IMR-90 (cell line): ENCODE results near the gene NELL1. TPM values are rescaled to one million over a fixed set of nuclear protein-coding genes. Genes with fewer than 3 reads are reported as not detected.

Experiments used
- ATAC-seq: fragments of 200-7000 bp; cut with Tn5 transposase; 2 replicates; pipeline ENCODE4 v1.9.1; 2020; ENCODE audit warnings: low read depth, mild to moderate bottlenecking, moderate library complexity
- BruUV-seq: library from RNA; stranded (reverse); fragments of 400-500 nt; replicated peaks from 2 replicates; lab custom pipeline; 2021; lab: Mats Ljungman, UMichigan
- CTCF ChIA-PET: fragments of 300-600 bp; formaldehyde crosslinking; extraction: SDS; loops from one replicate; lab custom pipeline; 2021; ENCODE audit warnings: antibody characterized with exemption; lab: Yijun Ruan, JAX
- POLR2A ChIA-PET: fragments of 300-600 bp; sonication (Branson Sonifier 250); formaldehyde crosslinking; loops from one replicate; lab custom pipeline; 2022; ENCODE audit warnings: antibody characterized with exemption; ENCODE audit not compliant: unreplicated experiment; lab: Charles Lee
- DNase-seq: peaks from one replicate; pipeline ENCODE4 v3.0.0; 2013
- H2AFZ ChIP-seq: replicated peaks from 2 replicates; pipeline ENCODE3; 2013; ENCODE audit warnings: low read length, mild to moderate bottlenecking; ENCODE audit not compliant: poor library complexity
- H2AK5ac ChIP-seq: 2 replicates; pipeline ENCODE4 v1.6.1; 2013; ENCODE audit warnings: low read depth, low read length, inconsistent platforms
- H2AK9ac ChIP-seq: replicated peaks from 2 replicates; pipeline ENCODE3; 2013; ENCODE audit warnings: mild to moderate bottlenecking, low read depth, low read length, moderate library complexity; ENCODE audit not compliant: poor library complexity
- H2BK120ac ChIP-seq: 2 replicates; pipeline ENCODE4 v1.6.1; 2013; ENCODE audit warnings: low read depth, low read length, inconsistent platforms
- H2BK15ac ChIP-seq: 3 replicates; pipeline ENCODE4 v1.6.1; 2013; ENCODE audit warnings: low read depth, low read length, inconsistent platforms
- H2BK20ac ChIP-seq: 2 replicates; pipeline ENCODE4 v1.6.1; 2013; ENCODE audit warnings: low read depth, mild to moderate bottlenecking, inconsistent platforms, low read length, moderate library complexity
- H2BK5ac ChIP-seq: 2 replicates; pipeline ENCODE4 v1.6.1; 2013; ENCODE audit warnings: mild to moderate bottlenecking, low read depth, low read length, inconsistent platforms; ENCODE audit not compliant: poor library complexity, severe bottlenecking
- H3K14ac ChIP-seq: replicated peaks from 2 replicates; pipeline ENCODE4 v1.6.1; 2013; ENCODE audit warnings: low read depth, low read length, inconsistent platforms
- H3K18ac ChIP-seq: 2 replicates; pipeline ENCODE4 v1.6.1; 2013; ENCODE audit warnings: low read depth, low read length, control low read depth
- H3K23ac ChIP-seq: 2 replicates; pipeline ENCODE4 v1.6.1; 2013; ENCODE audit warnings: low read depth, low read length, inconsistent platforms
- H3K27ac ChIP-seq: 2 replicates; pipeline ENCODE4 v1.5.1; 2013; ENCODE audit warnings: mild to moderate bottlenecking, control low read depth, low read length; ENCODE audit not compliant: insufficient read depth
- H3K27me3 ChIP-seq: 2 replicates; pipeline ENCODE4 v1.6.1; 2013; ENCODE audit warnings: low read length; ENCODE audit not compliant: control insufficient read depth, insufficient read depth
- H3K36me3 ChIP-seq: 2 replicates; pipeline ENCODE4 v1.6.1; 2013; ENCODE audit warnings: low read length, mixed read lengths; ENCODE audit not compliant: control insufficient read depth, insufficient read depth
- H3K4ac ChIP-seq: 2 replicates; pipeline ENCODE4 v1.6.1; 2013; ENCODE audit warnings: low read depth, low read length, inconsistent platforms
- H3K4me1 ChIP-seq: 2 replicates; pipeline ENCODE4 v1.6.1; 2013; ENCODE audit warnings: low read length, mixed read lengths; ENCODE audit not compliant: control insufficient read depth, insufficient read depth
- H3K4me2 ChIP-seq: 2 replicates; pipeline ENCODE4 v1.6.1; 2013; ENCODE audit warnings: low read depth, mild to moderate bottlenecking, control low read depth, low read length, moderate library complexity
- H3K4me3 ChIP-seq: 2 replicates; pipeline ENCODE4 v1.5.1; 2013; ENCODE audit warnings: low read depth, mild to moderate bottlenecking, control low read depth, low read length, moderate library complexity; ENCODE audit not compliant: insufficient read depth
- H3K56ac ChIP-seq: 2 replicates; pipeline ENCODE4 v1.6.1; 2013; ENCODE audit warnings: low read length, inconsistent platforms; ENCODE audit not compliant: insufficient read depth; ENCODE audit errors: extremely low read depth
- H3K79me1 ChIP-seq, 2 experiments: 2 replicates each; pipeline ENCODE4 v1.6.1; 2013; ENCODE audit warnings: low read length in 2 of 2, inconsistent platforms in 1 of 2, low read depth in 1 of 2
- H3K9ac ChIP-seq: 2 replicates; pipeline ENCODE4 v1.6.1; 2013; ENCODE audit warnings: low read depth, low read length, control low read depth
- H3K9me1 ChIP-seq: 2 replicates; pipeline ENCODE4 v1.6.1; 2013; ENCODE audit warnings: low read length, inconsistent platforms; ENCODE audit not compliant: insufficient read depth
- H3K9me3 ChIP-seq: 2 replicates; pipeline ENCODE4 v1.6.1; 2013; ENCODE audit warnings: low read length; ENCODE audit not compliant: control insufficient read depth, insufficient read depth
- H4K20me1 ChIP-seq: 2 replicates; pipeline ENCODE4 v1.6.1; 2013; ENCODE audit warnings: low read length, inconsistent platforms; ENCODE audit not compliant: insufficient read depth
- H4K5ac ChIP-seq: 2 replicates; pipeline ENCODE4 v1.6.1; 2013; ENCODE audit warnings: mild to moderate bottlenecking, low read depth, low read length, control low read depth
- H4K8ac ChIP-seq, 2 experiments: 2 replicates each; pipeline ENCODE4 v1.6.1; 2013; ENCODE audit warnings: low read depth in 2 of 2, low read length in 2 of 2, control low read depth in 1 of 2, inconsistent platforms in 1 of 2
- H4K91ac ChIP-seq: 2 replicates; pipeline ENCODE4 v1.6.1; 2013; ENCODE audit warnings: low read depth, low read length, inconsistent platforms; ENCODE audit not compliant: insufficient read depth
- BHLHE40 ChIP-seq: fragments of 150-350 bp; IDR thresholded peaks from 2 replicates; pipeline ENCODE4 v1.6.1; 2016; ENCODE audit warnings: mild to moderate bottlenecking, low read depth, low read length
- CEBPB ChIP-seq: IDR thresholded peaks from 2 replicates; pipeline ENCODE4 v1.6.1; 2012; ENCODE audit warnings: low read depth, low read length, improper control_type of control experiment
- CHD1 ChIP-seq: IDR thresholded peaks from 2 replicates; pipeline ENCODE4 v1.6.1; 2012; ENCODE audit warnings: low read depth, low read length, improper control_type of control experiment
- CTCF ChIP-seq: conservative IDR thresholded peaks from 2 replicates; pipeline ENCODE4 v1.5.1; 2012; ENCODE audit warnings: mild to moderate bottlenecking, low read depth, low read length, improper control_type of control experiment
- ELK1 ChIP-seq: fragments of 150-350 bp; IDR thresholded peaks from 2 replicates; pipeline ENCODE4 v1.6.1; 2016; ENCODE audit warnings: low read depth, mild to moderate bottlenecking, low read length, moderate library complexity, borderline replicate concordance
- FOS ChIP-seq: fragments of 150-350 bp; IDR thresholded peaks from 2 replicates; pipeline ENCODE4 v1.6.1; 2016; ENCODE audit warnings: low read depth, low read length
- MAFK ChIP-seq: IDR thresholded peaks from 2 replicates; pipeline ENCODE4 v1.6.1; 2012; ENCODE audit warnings: low read depth, low read length, improper control_type of control experiment
- MAZ ChIP-seq: IDR thresholded peaks from 2 replicates; pipeline ENCODE4 v1.6.1; 2012; ENCODE audit warnings: low read depth, mild to moderate bottlenecking, low read length, improper control_type of control experiment, moderate library complexity, borderline replicate concordance
- MXI1 ChIP-seq: IDR thresholded peaks from 2 replicates; pipeline ENCODE4 v1.6.1; 2012; ENCODE audit warnings: low read depth, mild to moderate bottlenecking, low read length, moderate library complexity, borderline replicate concordance
- NFE2L2 ChIP-seq: fragments of 150-350 bp; IDR thresholded peaks from 2 replicates; pipeline ENCODE4 v1.6.1; 2016; ENCODE audit warnings: low read depth, mild to moderate bottlenecking, low read length
- POLR2A ChIP-seq: IDR thresholded peaks from 2 replicates; pipeline ENCODE4 v1.6.1; 2012; ENCODE audit warnings: mild to moderate bottlenecking, low read depth, low read length
- RAD21 ChIP-seq: IDR thresholded peaks from 2 replicates; pipeline ENCODE4 v1.6.1; 2012; ENCODE audit warnings: low read length, improper control_type of control experiment
- RCOR1 ChIP-seq: IDR thresholded peaks from 2 replicates; pipeline ENCODE4 v1.6.1; 2012; ENCODE audit warnings: mild to moderate bottlenecking, low read length, improper control_type of control experiment; ENCODE audit not compliant: insufficient replicate concordance
- RFX5 ChIP-seq: IDR thresholded peaks from 2 replicates; pipeline ENCODE4 v1.8.0; 2012; ENCODE audit warnings: low read depth, mild to moderate bottlenecking, low read length, moderate library complexity
- SMC3 ChIP-seq: fragments of 150-350 bp; IDR thresholded peaks from 2 replicates; pipeline ENCODE4 v1.6.1; 2016; ENCODE audit warnings: low read depth, mild to moderate bottlenecking, antibody characterized with exemption, low read length, moderate library complexity
- WGBS, 2 experiments: methylation state at CpG; one replicate each; pipeline versions ENCODE4 v1.1.5 to v1.1.7; 2013; ENCODE audit warnings: missing lambda C conversion rate in 2 of 2; ENCODE audit not compliant: insufficient read length in 1 of 2; ENCODE audit errors: extremely low coverage in 2 of 2; 5-methylcytosine and 5-hydroxymethylcytosine counted together
- dilution Hi-C: fragments of 300-500 bp; cut with HindIII; formaldehyde crosslinking; loops from one replicate; pipeline ENCODE4 v1.14.3; 2018; ENCODE audit warnings: low sequenced_read_pairs; ENCODE audit not compliant: unreplicated experiment
- in situ Hi-C: fragments of 300-500 bp; cut with MboI; formaldehyde crosslinking; loops from 3 replicates; pipeline ENCODE4 v1.14.3; 2019; ENCODE audit warnings: low sequenced_read_pairs, inconsistent platforms, mixed read lengths
- intact Hi-C: fragments of 100-400 bp; cut with micrococcal nuclease; formaldehyde crosslinking; loops from 2 replicates; pipeline ENCODE4 v1.10.0; 2022
- polyA plus RNA-seq, 3 experiments: library from polyadenylated mRNA; depleted of rRNA; stranded (reverse); fragments of >200 nt; gene quantifications; 2 replicates each; pipeline ENCODE4 v1.2.3, GENCODE V29; 2012; ENCODE audit warnings: low replicate concordance in 1 of 3
- total RNA-seq: library from RNA; depleted of rRNA; stranded (reverse); fragments of >200 nt; gene quantifications from 2 replicates; pipeline ENCODE4 v1.2.3, GENCODE V29; 2012
- TF ChIP-seq, protein P1 (sequence below): fragments of 150-350 bp; IDR thresholded peaks from 2 replicates; pipeline ENCODE4 v1.6.1; 2017; ENCODE audit warnings: mild to moderate bottlenecking, antibody characterized with exemption, low read length, low read depth

Gene NELL1
- total and polyA plus RNA-seq, 2 of the 4 experiments (the other 2 are of a cell fraction): not detected

- Histone ChIP-seq H3K4me2 (no peak overlapping the region), H4K5ac (no peak overlapping the region), H2BK120ac (no peak overlapping the region), H3K79me1 (no peaks in the 10 kb centered on the region), H2BK20ac (no peak overlapping the region), H3K4ac (no peak overlapping the region), H4K91ac (no peak overlapping the region), H2BK5ac (no peak overlapping the region), H4K20me1 (no peaks in the 10 kb centered on the region), H3K9me1 (no peaks in the 10 kb centered on the region), H2AK9ac (no peak overlapping the region), H3K18ac (no peak overlapping the region), H3K36me3 (no peaks in the 10 kb centered on the region), H3K9ac (no peak overlapping the region), H3K14ac (no peak overlapping the region), H3K9me3 (peaks cover 4% of the 10 kb centered on the region), H3K4me3 (no peak overlapping the region), H4K8ac (no peak overlapping the region), H3K56ac (no peak overlapping the region), H2AK5ac (no peak overlapping the region), H3K27ac (no peak overlapping the region), H2AFZ (no peak overlapping the region), H3K23ac (no peak overlapping the region), H3K27me3 (no peaks in the 10 kb centered on the region), H2BK15ac (no peak overlapping the region), H3K4me1 (no peaks in the 10 kb centered on the region)
- BruUV-seq: no TSS peak
- ChIA-PET CTCF (interaction anchor here (0.5 to 0.7 kb wide), 2 partner anchors 17 to 49 kb away, joined by 3 read pairs; no protein-coding TSS in a partner anchor), POLR2A (no interaction called here)
- WGBS, 2 experiments: no CpG with 5 or more reads among the region's 3 CpGs
- in situ Hi-C loops (no loop called here), dilution Hi-C loops (no loop called here), intact Hi-C loops (no loop called here)
- no peak for DNase-seq
- no peak for ATAC-seq
- no peak for TF ChIP-seq RFX5
- TF ChIP-seq CHD1: no peak
- TF ChIP-seq MXI1: no peak
- TF ChIP-seq CTCF: no peak
- no peak for TF ChIP-seq SMC3
- no peak for TF ChIP-seq MAZ
- no peak for TF ChIP-seq RCOR1
- TF ChIP-seq FOS: no peak
- TF ChIP-seq, protein P1, sequence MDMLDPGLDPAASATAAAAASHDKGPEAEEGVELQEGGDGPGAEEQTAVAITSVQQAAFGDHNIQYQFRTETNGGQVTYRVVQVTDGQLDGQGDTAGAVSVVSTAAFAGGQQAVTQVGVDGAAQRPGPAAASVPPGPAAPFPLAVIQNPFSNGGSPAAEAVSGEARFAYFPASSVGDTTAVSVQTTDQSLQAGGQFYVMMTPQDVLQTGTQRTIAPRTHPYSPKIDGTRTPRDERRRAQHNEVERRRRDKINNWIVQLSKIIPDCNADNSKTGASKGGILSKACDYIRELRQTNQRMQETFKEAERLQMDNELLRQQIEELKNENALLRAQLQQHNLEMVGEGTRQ: no peak
- no peak for TF ChIP-seq ELK1
- TF ChIP-seq POLR2A: no peak
- TF ChIP-seq BHLHE40: no peak
- TF ChIP-seq MAFK: no peak
- TF ChIP-seq NFE2L2: no peak
- no peak for TF ChIP-seq CEBPB
- TF ChIP-seq RAD21: no peak
These were observed 399.5 kb downstream of the NELL1 start for GRCh38 chr11:21068886-21069285.
